HCT116 (cell line): ENCODE results near the gene SH3RF2. TPM values are rescaled to one million over a fixed set of nuclear protein-coding genes. Genes with fewer than 3 reads are reported as not detected.

Experiments used
- ATAC-seq: fragments of 200-7000 bp; cut with Tn5 transposase; 2 replicates; pipeline ENCODE4 v1.9.1; 2020; ENCODE audit warnings: mild to moderate bottlenecking, moderate library complexity
- BruUV-seq: library from RNA; stranded (reverse); fragments of 400-500 nt; replicated peaks from 2 replicates; lab custom pipeline; 2021; lab: Mats Ljungman, UMichigan
- CTCF ChIA-PET: fragments of 300-600 bp; sonication (Branson Sonifier 250); formaldehyde crosslinking; loops from one replicate; lab custom pipeline; 2021; ENCODE audit warnings: antibody characterized with exemption; lab: Charles Lee
- POLR2A ChIA-PET: fragments of 300-600, 350-600 bp; sonication (Branson Sonifier 250); formaldehyde crosslinking; loops from one replicate; lab custom pipeline; 2021; ENCODE audit warnings: antibody characterized with exemption; lab: Charles Lee
- RAD21 ChIA-PET, 2 experiments: fragments of 300-600 bp; sonication (Branson Sonifier 250); formaldehyde crosslinking; loops; one replicate each; lab custom pipeline; 2023; ENCODE audit warnings: low total read pairs in 2 of 2; ENCODE audit not compliant: uncharacterized antibody in 2 of 2, unreplicated experiment in 2 of 2, low non-redundant PET in 1 of 2; lab: Charles Lee
- DNase-seq: peaks from one replicate; pipeline ENCODE4 v3.0.0-alpha.2; 2010; ENCODE audit warnings: low read depth, low spot score
- H2AFZ ChIP-seq: fragments of 200-600 bp; shearing (Covaris generic), sonication (generic); 2 replicates; pipeline ENCODE4 v1.6.1; 2017; ENCODE audit warnings: low read depth, mixed run types, mixed read lengths, antibody characterized with exemption, low read length; ENCODE audit not compliant: poor library complexity, severe bottlenecking
- H3K27ac ChIP-seq: 2 replicates; pipeline ENCODE4 v1.5.1; 2012; ENCODE audit warnings: low read depth, low read length
- H3K27me3 ChIP-seq: fragments of 200-600 bp; sonication (generic); 2 replicates; pipeline ENCODE4 v1.6.1; 2016; ENCODE audit warnings: mixed run types, low read length, mixed read lengths; ENCODE audit not compliant: insufficient read depth
- H3K36me3 ChIP-seq, 2 experiments: fragments of 200-500 bp in 1 of 2; fragments of 200-600 bp in 1 of 2; sonication (Bioruptor generic) in 1 of 2; sonication (generic) in 1 of 2; 2 replicates each; pipeline versions ENCODE4 v1.5.1 to v1.6.1; 2014 to 2016; ENCODE audit warnings: low read length in 2 of 2, inconsistent platforms in 1 of 2, mixed read lengths in 1 of 2, mixed run types in 1 of 2; ENCODE audit not compliant: insufficient read depth in 2 of 2, control insufficient read depth in 1 of 2
- H3K4me1 ChIP-seq, 2 experiments: fragments of 200-600 bp in 1 of 2; sonication (generic) in 1 of 2; 2 replicates each; pipeline versions ENCODE4 v1.5.1 to v1.6.1; 2012 to 2017; ENCODE audit warnings: low read length in 2 of 2, inconsistent platforms in 1 of 2, mild to moderate bottlenecking in 1 of 2, mixed read lengths in 1 of 2, mixed run types in 1 of 2, moderate library complexity in 1 of 2; ENCODE audit not compliant: insufficient read depth in 2 of 2, control insufficient read depth in 1 of 2
- H3K4me2 ChIP-seq: fragments of 200-600 bp; sonication (generic); 2 replicates; pipeline ENCODE4 v1.6.1; 2017; ENCODE audit warnings: mixed run types, low read length, mixed read lengths
- H3K4me3 ChIP-seq, 2 experiments: fragments of 200-600 bp in 1 of 2; sonication (generic) in 1 of 2; replicated peaks in 1 of 2; 2 replicates each; pipeline ENCODE4 v1.5.1; 2011 to 2016; ENCODE audit warnings: low read length in 2 of 2, control low read depth in 1 of 2, low read depth in 1 of 2, mild to moderate bottlenecking in 1 of 2, mixed read lengths in 1 of 2, mixed run types in 1 of 2
- H3K79me2 ChIP-seq: fragments of 200-600 bp; sonication (generic); 2 replicates; pipeline ENCODE4 v1.6.1; 2017; ENCODE audit warnings: mild to moderate bottlenecking, mixed run types, low read length, moderate library complexity, mixed read lengths; ENCODE audit not compliant: insufficient read depth
- H3K9ac ChIP-seq: fragments of 200-600 bp; sonication (generic); 2 replicates; pipeline ENCODE4 v1.6.1; 2016; ENCODE audit warnings: low read length, mixed read lengths
- H3K9me2 ChIP-seq: fragments of 200-600 bp; sonication (generic), shearing (Covaris generic); 2 replicates; pipeline ENCODE4 v1.6.1; 2017; ENCODE audit warnings: mixed run types, mild to moderate bottlenecking, moderate library complexity; ENCODE audit not compliant: insufficient read depth
- H3K9me3 ChIP-seq, 2 experiments: fragments of 200-500 bp in 1 of 2; fragments of 200-600 bp in 1 of 2; sonication (Bioruptor generic) in 1 of 2; sonication (generic) in 1 of 2; 2 replicates each; pipeline ENCODE4 v1.6.1; 2014 to 2017; ENCODE audit warnings: low read length in 2 of 2, mixed read lengths in 2 of 2, inconsistent platforms in 1 of 2, low read depth in 1 of 2, mild to moderate bottlenecking in 1 of 2, mixed run types in 1 of 2, moderate library complexity in 1 of 2; ENCODE audit not compliant: control insufficient read depth in 1 of 2, insufficient read depth in 1 of 2
- H4K20me1 ChIP-seq: fragments of 200-600 bp; sonication (generic), shearing (Covaris generic); 2 replicates; pipeline ENCODE4 v1.6.1; 2017; ENCODE audit warnings: mixed run types, mild to moderate bottlenecking, moderate library complexity; ENCODE audit not compliant: insufficient read depth
- CBX3 ChIP-seq: IDR thresholded peaks from 2 replicates; pipeline ENCODE4 v1.6.1; 2012; ENCODE audit warnings: low read depth
- CEBPB ChIP-seq: IDR thresholded peaks from 2 replicates; pipeline ENCODE4 v1.6.1; 2012; ENCODE audit warnings: low read depth
- CTCF ChIP-seq, 3 experiments: fragments of 200-600 bp in 1 of 3; sonication (generic) in 1 of 3; IDR thresholded peaks in 2 of 3; conservative IDR thresholded peaks in 1 of 3; 2 replicates each; pipeline ENCODE4 v1.5.1; 2012 to 2017; ENCODE audit warnings: low read depth in 2 of 3, low read length in 2 of 3, antibody characterized with exemption in 1 of 3, borderline replicate concordance in 1 of 3, control low read depth in 1 of 3, mild to moderate bottlenecking in 1 of 3, mixed read lengths in 1 of 3, mixed run types in 1 of 3, moderate library complexity in 1 of 3; ENCODE audit not compliant: insufficient read depth in 1 of 3
- EGR1 ChIP-seq: IDR thresholded peaks from 2 replicates; pipeline ENCODE4 v1.6.1; 2012; ENCODE audit warnings: low read depth
- FOSL1 ChIP-seq: IDR thresholded peaks from 2 replicates; pipeline ENCODE4 v1.6.1; 2012; ENCODE audit warnings: low read depth
- JUND ChIP-seq: IDR thresholded peaks from 2 replicates; pipeline ENCODE4 v1.6.1; 2012
- POLR2A ChIP-seq: IDR thresholded peaks from 2 replicates; pipeline ENCODE4 v1.7.0; 2011; ENCODE audit warnings: borderline replicate concordance; ENCODE audit not compliant: insufficient read depth, insufficient read length; ENCODE audit errors: extremely low read depth
- RAD21 ChIP-seq: IDR thresholded peaks from 2 replicates; pipeline ENCODE4 v1.6.1; 2012; ENCODE audit warnings: low read depth, mild to moderate bottlenecking
- REST ChIP-seq: IDR thresholded peaks from 2 replicates; pipeline ENCODE4 v1.6.1; 2012; ENCODE audit warnings: low read depth
- SIN3A ChIP-seq: IDR thresholded peaks from 2 replicates; pipeline ENCODE4 v1.6.1; 2012; ENCODE audit warnings: low read depth
- SP1 ChIP-seq: IDR thresholded peaks from 2 replicates; pipeline ENCODE4 v1.6.1; 2012; ENCODE audit warnings: low read depth
- SRF ChIP-seq: IDR thresholded peaks from 2 replicates; pipeline ENCODE4 v1.6.1; 2012; ENCODE audit warnings: low read depth
- TCF7L2 ChIP-seq: IDR thresholded peaks from 2 replicates; pipeline ENCODE4 v1.7.0; 2011; ENCODE audit warnings: borderline replicate concordance, inconsistent platforms; ENCODE audit not compliant: insufficient read depth, insufficient read length; ENCODE audit errors: extremely low read depth
- YY1 ChIP-seq: IDR thresholded peaks from 2 replicates; pipeline ENCODE4 v1.6.1; 2011; ENCODE audit warnings: low read length, low read depth, moderate library complexity, mild to moderate bottlenecking; ENCODE audit not compliant: insufficient replicate concordance; ENCODE audit errors: extremely low read depth
- intact Hi-C: fragments of 100-400 bp; cut with micrococcal nuclease; formaldehyde crosslinking; loops from 2 replicates; pipeline ENCODE4 v1.10.0; 2022
- total RNA-seq: library from RNA; stranded (reverse); gene quantifications from one replicate; pipeline ENCODE4 v1.2.1, GENCODE V29; 2021; ENCODE audit not compliant: unreplicated experiment
- TF ChIP-seq, protein P1 (sequence below): IDR thresholded peaks from 2 replicates; pipeline ENCODE4 v1.6.1; 2012

Gene SH3RF2
- total RNA-seq, 1 experiment from 2014 or later, result 14.3 TPM

- TF ChIP-seq REST (no peak), TCF7L2 (no peak), CEBPB (no peak)
Measured at GRCh38 chr5:145984072-145984471, 47.7 kb downstream of the SH3RF2 start (continued).

- Histone ChIP-seq H4K20me1 (no peaks in the 10 kb centered on the region), H3K4me2 (no peak overlapping the region), H3K79me2 (no peaks in the 10 kb centered on the region), H3K27ac (no peak overlapping the region), H2AFZ (no peak overlapping the region), H3K9ac (no peak overlapping the region), H3K27me3 (no peaks in the 10 kb centered on the region), H3K9me3 (no peaks in the 10 kb centered on the region), H3K4me3 (no peak overlapping the region), H3K36me3 (no peaks in the 10 kb centered on the region), H3K9me2 (no peaks in the 10 kb centered on the region), H3K4me1 (peaks cover under 1 to 2% of the 10 kb centered on the region in 2 experiments; a peak in 2 of 4 replicates)
- BruUV-seq, result no TSS peak
- ChIA-PET CTCF (interaction anchor here (1.7 kb wide), 1 partner anchor 53 kb away, joined by 4 read pairs; no protein-coding TSS in a partner anchor), RAD21 (no interaction called here), POLR2A (no interaction called here)
- TF ChIP-seq FOSL1, result no peak
- TF ChIP-seq YY1, result no peak
- no peak for TF ChIP-seq EGR1
- TF ChIP-seq TCF7L2, result no peak
- no peak for TF ChIP-seq JUND
- TF ChIP-seq SP1, result no peak
- TF ChIP-seq CBX3, result no peak
- no peak for TF ChIP-seq RAD21
- no peak for TF ChIP-seq CEBPB
- TF ChIP-seq REST, result no peak
- no peak for TF ChIP-seq CTCF (IDR thresholded peaks at IDR 0.05 in 2 of 3, conservative IDR thresholded peaks at IDR 0.05 in 1 of 3; ENCODE audit: borderline replicate concordance in 1 of 3, insufficient read depth in 1 of 3, low read depth in 2 of 3, low read length in 2 of 3)
- TF ChIP-seq, protein P1, sequence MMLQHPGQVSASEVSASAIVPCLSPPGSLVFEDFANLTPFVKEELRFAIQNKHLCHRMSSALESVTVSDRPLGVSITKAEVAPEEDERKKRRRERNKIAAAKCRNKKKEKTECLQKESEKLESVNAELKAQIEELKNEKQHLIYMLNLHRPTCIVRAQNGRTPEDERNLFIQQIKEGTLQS, result no peak
- no peak for TF ChIP-seq POLR2A
- TF ChIP-seq SIN3A, result no peak
- TF ChIP-seq SRF, result no peak
- no peak for ATAC-seq
- no peak for DNase-seq
- intact Hi-C loops, result no loop called here
Measured at GRCh38 chr5:145987856-145988255, 51.5 kb downstream of the SH3RF2 start.
